GM19351 (cell line): Measurements from ENCODE around the gene SEC14L1.

Experiments used
- ATAC-seq: cut with Tn5 transposase; IDR thresholded peaks from one replicate; pipeline ENCODE4 v1.9.1; 2021; ENCODE audit warnings: mild to moderate bottlenecking, moderate library complexity; ENCODE audit not compliant: unreplicated experiment

The SEC14L1 gene

GRCh38 chr17:77160875-77161530 lies 20.2 kb downstream of the SEC14L1 start:
- ATAC-seq: no peak

- ATAC-seq: no peak
These were observed 21.2 kb downstream of the SEC14L1 start for GRCh38 chr17:77161953-77162352.

- no peak for ATAC-seq
These were observed 22.2 kb downstream of the SEC14L1 start for GRCh38 chr17:77163001-77163400.

DNA sequence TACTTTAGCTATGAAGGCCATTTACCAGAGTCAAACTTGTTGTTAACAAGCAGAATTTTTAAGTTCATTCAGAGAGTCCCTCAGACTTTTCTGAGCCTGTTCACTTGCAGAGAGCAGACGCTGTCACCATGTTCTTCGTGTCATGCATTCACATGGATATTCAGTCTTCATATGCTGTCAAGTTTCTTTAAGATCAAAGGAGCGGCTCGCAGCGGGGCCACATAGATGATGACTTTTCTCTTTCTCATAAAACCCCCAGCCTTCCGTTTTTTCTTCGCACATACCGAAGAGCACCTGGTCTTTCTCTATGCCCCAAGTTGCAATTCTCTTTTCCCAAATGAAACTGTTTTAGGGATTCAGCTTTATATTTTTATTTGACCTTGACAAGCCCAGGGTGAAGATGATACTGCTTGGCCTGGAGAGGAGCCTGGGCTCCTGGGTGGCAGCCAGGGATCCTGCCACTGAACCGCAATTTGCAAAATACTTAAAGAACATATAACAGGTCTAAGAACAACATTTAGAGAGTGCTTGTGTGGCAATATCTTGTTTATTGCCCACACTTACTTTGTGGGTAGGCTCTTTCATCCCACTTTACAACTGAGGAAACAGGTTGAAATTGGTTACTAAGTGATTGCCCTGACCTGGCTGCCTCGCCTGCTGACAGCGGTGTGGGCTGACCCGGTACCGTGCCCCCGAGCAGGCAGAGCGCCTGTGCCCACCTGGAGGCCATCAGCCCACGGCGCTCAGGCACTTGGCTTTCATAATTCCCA lies 22.9 kb downstream of the SEC14L1 start:
- no peak for ATAC-seq

DNA sequence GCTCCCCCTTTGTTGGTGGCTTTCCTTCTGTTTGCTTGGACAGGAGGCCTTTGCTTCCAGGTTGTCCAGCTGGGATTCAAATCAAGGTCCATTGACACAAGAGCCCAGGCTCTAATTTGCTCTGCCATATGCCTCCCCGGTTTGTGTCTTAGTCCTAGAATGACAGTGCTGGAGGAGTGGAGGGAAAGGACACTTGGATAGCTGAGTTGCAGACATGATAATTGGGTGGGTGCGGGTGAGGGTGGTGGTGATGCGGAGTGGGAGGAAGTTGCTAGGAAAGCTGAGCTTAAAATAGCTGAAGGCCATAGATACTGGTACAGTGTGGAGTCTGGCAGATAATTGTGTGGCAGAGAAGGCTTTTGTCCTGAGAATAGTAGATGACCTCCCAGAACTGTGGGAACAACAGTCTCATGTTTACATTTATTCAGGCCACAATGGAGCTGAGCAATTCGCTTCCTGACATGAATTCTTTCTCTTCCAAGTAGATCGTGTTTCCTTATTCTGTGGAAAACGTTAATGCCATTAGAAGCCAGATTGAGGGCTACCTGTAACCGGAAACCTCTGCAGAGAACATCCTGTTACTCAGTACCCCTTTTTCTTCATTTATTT lies 23.8 kb downstream of the SEC14L1 start:
- ATAC-seq: no peak

DNA sequence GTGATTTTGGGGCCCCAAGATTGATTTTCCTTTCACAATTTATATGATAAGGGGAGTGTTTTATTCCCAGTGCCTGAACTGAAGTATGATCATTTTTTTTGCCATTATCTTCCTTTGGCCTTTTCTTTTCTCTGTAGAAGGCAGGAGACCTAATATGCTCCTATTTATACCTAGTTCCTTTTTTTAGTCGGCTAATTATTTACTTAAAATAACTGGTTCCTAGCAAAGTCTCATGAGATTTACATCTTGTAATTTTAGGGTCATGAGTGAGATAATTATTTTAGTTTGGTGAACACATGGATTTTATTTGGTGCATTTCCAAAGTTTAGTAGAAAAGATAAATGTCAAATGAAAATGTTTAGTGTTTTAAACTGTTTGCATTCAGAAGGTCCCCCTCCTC lies 24.8 kb downstream of the SEC14L1 start:
- ATAC-seq: no peak

GRCh38 chr17:77167472-77168306 lies 26.9 kb downstream of the SEC14L1 start:
- no peak for ATAC-seq

DNA sequence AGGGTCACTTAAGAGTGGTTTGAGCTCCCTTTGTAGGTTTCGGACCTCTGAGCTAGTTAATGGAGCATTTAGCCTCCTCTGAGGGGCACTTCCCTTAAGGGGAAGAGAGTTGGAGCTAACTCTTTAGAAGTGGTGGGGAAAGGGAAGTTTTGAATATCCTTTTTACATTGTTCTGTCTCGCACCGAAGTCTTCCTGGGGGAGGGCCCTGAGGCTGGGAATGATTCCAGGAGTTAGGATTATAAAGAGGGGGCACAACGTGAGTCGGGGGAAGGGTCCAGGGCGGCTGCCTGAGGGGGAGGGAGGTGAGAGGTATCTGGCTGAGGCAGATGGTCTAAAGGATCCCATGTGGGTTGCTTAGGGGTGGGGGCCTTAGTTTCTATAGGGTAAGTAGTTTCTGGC lies 32.3 kb downstream of the SEC14L1 start:
- ATAC-seq: no peak

DNA sequence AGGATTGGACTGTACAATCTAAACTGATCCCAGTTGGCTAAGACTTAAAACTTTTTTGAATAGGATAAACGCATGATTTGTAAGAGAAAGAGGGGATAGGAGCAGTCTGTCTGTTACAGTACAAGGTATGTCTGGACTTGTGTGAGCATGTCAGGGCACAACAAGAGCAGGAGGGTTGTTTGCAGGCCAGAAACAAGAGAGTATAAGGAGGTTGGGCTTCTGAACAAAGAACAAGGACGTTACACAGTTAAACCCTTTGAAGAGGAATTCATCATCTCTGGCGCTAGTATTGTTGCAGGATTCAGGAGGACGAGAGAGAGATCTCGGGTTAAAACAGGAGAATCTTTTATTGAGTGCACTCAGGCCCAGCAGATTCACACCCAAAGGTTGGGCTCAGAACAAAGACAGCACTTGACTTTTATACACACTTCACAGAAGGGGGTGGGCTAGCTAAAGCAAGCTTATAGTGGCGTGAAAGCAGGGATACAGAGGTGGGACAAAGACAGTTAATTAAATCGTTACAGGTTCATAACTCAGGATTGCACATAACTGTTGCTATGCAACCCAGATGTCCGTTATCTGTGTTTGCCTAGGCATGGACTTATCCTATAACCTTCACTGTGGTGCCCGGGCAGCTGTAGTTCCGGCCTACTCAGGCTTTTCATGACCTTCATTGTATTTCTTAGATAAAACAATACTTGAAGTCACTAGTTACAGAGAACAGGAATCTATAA lies 34.3 kb downstream of the SEC14L1 start:
- ATAC-seq: no peak

- ATAC-seq: no peak
These were observed 36.4 kb downstream of the SEC14L1 start for GRCh38 chr17:77177002-77177741.

DNA sequence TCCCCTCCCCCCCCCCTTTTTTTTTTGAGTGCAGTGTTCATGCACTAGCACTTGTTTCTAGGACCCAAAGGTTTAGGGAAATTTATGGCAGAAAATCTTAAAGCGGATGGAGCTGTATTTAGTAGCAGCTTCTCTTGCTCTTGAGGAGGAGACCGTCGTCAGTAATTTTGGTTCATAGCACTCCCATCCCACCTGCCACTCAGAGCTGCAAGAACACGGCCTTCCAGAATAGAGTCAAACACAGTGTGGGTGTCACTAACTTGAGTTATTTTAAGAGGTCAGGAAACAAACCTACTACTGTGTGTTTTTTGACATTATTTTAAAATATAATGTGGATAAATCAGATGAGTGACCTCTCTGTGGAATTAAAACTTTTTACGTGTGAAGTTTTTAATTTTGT lies 37.3 kb downstream of the SEC14L1 start:
- ATAC-seq: no peak

DNA sequence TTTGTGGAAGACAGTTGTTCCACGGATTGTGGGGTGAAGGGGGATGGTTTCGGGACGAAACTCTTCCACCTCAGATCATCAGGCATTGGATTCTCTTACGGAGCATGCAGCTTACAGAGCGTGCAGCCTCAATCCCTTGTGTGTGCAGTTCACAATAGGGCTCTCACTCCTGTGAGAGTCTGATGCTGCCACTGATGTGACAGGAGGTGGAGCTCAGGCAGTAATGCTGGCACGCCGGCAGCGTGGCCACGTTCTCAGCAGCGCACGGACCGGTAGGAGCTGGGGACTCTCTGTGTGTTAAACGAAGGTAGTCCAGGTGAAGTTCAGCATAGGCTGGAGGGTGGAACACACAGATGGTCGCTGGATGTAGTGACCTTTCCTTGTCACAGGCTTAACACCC lies 37.8 kb downstream of the SEC14L1 start:
- no peak for ATAC-seq

GRCh38 chr17:77180503-77181357 lies 40.0 kb downstream of the SEC14L1 start:
- no peak for ATAC-seq

DNA sequence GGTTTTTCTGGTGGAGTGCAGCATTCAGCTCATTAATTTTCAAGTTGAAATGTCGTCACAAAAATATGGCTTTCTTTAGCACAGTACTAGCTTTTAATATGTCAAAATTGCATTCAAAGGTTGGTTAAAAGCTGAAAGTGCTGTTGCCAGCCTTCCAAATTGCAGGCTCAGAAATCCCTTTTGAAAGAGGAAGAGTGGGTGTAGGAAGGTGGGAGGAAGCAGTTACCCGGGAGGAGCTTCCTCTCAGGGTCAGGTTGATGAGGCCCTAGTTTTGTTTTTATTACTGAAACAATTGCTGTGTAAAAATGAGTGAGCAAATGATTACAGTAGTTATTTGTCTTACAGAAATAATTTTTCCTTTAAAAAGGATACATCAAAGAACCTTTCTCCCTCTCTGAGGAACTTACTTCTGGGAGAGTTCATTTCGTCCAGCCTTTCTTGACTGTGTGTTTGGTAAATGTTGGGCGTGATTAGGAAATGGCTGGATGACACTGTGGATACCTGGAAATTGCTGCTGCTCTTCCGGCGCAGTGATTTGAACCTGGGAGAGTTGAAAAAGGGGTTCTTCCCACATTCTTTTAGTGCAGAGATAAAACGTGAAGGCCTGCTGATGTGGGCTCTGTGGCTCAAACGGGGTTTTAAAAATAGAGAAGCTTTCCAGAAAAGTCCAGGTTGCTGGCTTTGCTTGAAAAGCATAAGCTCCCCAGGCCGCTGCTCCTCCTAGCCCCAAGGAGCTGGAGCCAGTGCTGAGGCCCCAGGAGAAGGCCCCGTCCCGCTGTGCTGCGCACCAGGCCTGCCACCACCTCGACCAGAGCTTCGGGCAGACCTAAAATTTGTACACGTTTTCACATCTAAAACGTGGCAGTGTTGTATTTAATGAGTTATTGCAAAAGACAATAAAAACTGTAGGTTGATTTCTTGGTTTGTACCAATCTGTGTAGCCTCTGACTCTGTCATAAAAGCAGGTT lies 41.7 kb downstream of the SEC14L1 start:
- ATAC-seq: no peak

- ATAC-seq: no peak
These were observed 43.7 kb downstream of the SEC14L1 start for GRCh38 chr17:77184474-77184873.

DNA sequence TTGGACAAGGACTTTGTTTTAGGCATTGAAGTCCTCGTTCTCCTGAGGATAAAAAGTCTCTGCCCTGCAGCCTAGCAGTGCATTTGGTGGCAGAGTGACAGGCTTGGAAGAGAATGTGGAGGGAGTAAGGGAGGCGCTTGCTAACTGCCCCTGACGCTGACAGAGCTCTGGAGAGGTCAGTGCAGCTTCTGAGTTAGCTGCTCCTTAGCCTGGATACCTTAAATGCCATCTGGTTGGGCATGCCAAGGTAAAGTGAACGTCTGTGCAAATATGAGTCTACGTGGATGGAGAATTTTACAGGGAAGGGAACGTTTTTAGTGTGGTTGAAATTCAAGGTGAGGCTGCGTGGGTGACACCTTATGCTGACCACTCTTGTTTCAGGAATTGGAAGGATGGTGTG lies 44.4 kb downstream of the SEC14L1 start:
- no peak for ATAC-seq

DNA sequence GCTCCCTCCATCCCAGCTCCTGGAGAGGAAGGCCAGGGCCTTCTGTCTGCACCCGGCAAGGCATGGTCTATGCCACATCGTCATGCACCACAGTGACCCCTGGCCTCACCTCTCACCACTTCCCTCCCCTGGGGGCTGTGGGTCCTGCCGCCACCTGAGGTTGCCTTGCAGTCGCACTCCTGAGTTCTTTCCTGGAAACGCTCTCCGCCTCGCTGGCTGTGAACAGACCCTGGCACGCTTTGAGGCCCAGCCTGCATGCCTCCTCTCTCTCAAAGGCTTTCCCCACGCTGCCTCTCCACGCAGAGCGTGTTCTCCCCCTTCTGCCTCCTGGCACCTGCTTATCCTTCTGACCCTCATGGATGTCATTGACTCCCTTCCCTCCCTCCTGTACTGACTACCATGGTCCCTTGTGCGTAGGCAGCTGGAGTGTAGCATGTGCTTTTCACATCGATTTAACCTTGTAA lies 45.4 kb downstream of the SEC14L1 start:
- no peak for ATAC-seq
